GM19438 (cell line): ENCODE results near the gene RFPL4A.

ENCODE experiments used
- ATAC-seq: cut with Tn5 transposase; IDR thresholded peaks from one replicate; pipeline ENCODE4 v1.9.1; 2021; ENCODE audit warnings: low read depth; ENCODE audit not compliant: unreplicated experiment

The RFPL4A gene

DNA sequence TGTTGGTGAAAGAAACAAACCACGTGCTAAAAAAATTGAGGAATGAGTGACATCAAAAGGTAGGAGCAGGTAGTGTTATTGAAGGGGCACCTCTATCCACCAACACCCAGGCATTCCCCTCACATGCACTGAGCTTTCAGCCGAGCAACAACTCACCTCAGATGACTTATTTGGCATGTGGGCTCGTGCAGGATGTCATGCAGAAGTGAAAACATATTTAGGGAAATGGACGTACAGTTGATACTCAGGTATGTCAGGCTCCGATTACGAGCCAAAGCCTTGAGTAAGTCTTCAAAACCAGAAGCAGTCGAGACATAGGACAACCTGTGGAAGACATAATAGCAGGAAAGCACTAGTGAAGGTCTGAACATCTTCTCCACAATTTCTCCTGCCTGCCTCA, 42.5 kb downstream of the RFPL4A start:
- ATAC-seq, result no peak

DNA sequence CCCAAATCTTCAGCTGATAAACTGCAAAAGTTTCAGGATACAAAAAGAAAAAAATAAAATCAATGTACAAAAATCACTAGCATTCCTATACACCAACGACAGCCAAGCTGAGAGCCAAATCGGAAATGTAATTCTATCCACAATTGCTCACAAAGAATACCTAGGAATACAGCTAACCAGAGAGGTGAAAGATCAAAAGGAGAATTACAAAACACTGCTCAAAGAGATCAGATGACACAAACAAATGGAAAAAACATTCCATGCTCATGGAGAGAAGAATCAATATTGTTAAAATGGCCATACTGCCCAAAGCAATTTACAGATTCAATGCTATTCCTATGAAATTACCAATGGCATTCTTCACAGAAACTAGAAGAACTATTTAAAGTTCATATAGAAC, 43.4 kb downstream of the RFPL4A start:
- ATAC-seq, result no peak

DNA sequence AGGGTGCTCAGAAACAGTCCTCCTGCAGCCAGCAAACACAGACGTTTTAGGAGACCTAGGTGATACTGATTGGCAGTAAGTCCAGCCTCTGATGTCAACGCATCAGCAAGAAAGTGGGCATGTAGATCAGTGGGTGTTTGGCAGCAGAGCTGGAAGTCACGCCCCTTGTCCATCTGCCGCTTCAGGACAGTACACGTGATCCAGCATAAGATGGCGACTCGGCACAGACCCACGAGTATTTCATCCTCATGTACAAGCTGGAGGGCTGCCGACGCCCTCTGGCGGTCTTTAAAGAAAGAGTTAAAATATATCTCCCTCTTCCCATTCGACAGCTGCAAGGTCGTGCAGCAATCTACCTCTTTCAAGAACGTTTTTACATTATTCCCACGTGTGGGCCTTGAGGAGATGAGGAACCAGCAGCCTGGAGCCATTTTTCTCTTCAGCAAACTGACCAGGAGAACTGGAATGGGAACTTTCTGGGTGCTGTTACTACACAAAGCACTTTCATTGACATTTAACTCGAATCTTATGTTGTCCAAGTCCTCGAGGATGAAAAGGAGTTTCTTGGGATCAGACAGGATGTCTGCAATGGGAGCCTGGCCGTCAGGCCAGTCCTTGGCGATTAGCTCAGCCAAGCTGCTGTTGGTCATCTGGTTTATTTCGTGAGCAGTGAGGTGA, 50.6 kb downstream of the RFPL4A start:
- no peak for ATAC-seq

DNA sequence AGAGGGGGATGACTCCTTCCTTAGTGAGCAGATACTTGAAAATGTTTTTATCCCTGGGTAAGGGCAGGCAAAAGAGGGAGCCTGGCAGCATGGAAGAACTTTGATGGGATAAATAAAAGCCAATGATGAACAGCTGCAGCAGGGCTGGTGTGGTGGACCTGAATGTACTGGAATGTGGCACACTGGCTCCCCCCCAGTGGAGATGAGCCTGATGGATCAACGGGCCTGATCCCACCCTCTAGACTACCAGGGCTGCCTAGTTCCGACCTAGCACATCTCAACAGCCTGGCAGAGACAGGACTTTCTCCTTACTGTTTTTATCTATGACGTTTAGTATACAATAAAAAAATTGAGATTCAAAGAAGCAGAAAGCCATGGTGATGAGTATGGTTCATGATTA, 52.4 kb downstream of the RFPL4A start:
- no peak for ATAC-seq

DNA sequence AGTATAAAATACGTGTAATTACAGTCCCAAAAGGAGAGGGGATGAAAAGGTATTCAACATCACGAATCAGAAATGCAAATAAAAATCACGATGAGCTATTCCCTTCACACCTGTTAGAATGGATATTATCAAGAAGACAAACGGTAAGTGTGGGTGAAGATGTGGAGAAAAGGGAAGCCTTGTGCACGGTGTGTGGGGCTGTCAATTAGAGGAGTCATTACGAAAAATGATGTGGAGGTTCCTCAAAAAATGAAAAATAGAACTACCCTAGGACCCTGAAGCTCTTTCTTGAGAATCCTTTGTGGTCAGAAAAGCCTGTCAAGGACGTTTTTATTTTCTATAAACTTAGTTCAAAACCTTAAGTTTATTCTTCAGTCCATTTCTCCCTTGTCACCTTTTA, 53.6 kb downstream of the RFPL4A start:
- ATAC-seq, result no peak
